HG02759 (cell line): ENCODE data around the gene KREMEN1.

Source experiments
- ATAC-seq: cut with Tn5 transposase; IDR thresholded peaks from one replicate; pipeline ENCODE4 v1.9.1; 2021; ENCODE audit warnings: mild to moderate bottlenecking, moderate library complexity; ENCODE audit not compliant: unreplicated experiment

KREMEN1 gene

GRCh38 chr22:29175312-29175835 lies 102.5 kb downstream of the KREMEN1 start:
- no peak for ATAC-seq

GRCh38 chr22:29183971-29184848 lies 111.4 kb downstream of the KREMEN1 start:
- no peak for ATAC-seq

GRCh38 chr22:29184849-29185490 lies 112.1 kb downstream of the KREMEN1 start:
- ATAC-seq: no peak

GRCh38 chr22:29186302-29186701 lies 113.5 kb downstream of the KREMEN1 start:
- no peak for ATAC-seq

GRCh38 chr22:29187831-29188230 lies 115.0 kb downstream of the KREMEN1 start:
- no peak for ATAC-seq

- ATAC-seq: no peak
Observed at GRCh38 chr22:29190051-29190450, 117.2 kb downstream of the KREMEN1 start.

GRCh38 chr22:29190918-29191317 lies 118.1 kb downstream of the KREMEN1 start:
- ATAC-seq: no peak

- ATAC-seq: no peak
Observed at GRCh38 chr22:29193021-29193420, 120.2 kb downstream of the KREMEN1 start.

GRCh38 chr22:29194184-29194583 lies 121.3 kb downstream of the KREMEN1 start:
- ATAC-seq: no peak

- ATAC-seq: no peak
Observed at GRCh38 chr22:29195118-29195963, 122.5 kb downstream of the KREMEN1 start.

GRCh38 chr22:29195964-29196666 lies 123.3 kb downstream of the KREMEN1 start:
- no peak for ATAC-seq

GRCh38 chr22:29197096-29197495 lies 124.3 kb downstream of the KREMEN1 start:
- ATAC-seq: no peak

- ATAC-seq: no peak
Observed at GRCh38 chr22:29198240-29198639, 125.4 kb downstream of the KREMEN1 start.

- no peak for ATAC-seq
Observed at GRCh38 chr22:29199702-29200400, 127.0 kb downstream of the KREMEN1 start.

- no peak for ATAC-seq
Observed at GRCh38 chr22:29200901-29201300, 128.1 kb downstream of the KREMEN1 start.

GRCh38 chr22:29201782-29202181 lies 128.9 kb downstream of the KREMEN1 start:
- no peak for ATAC-seq

GRCh38 chr22:29202212-29203192 lies 129.7 kb downstream of the KREMEN1 start:
- ATAC-seq: peak; percentile 67
